Gastrocnemius medialis (tissue), 4 donors: Measurements from ENCODE around the gene PTPRF. TPM values are rescaled to one million over a fixed set of nuclear protein-coding genes. Genes with fewer than 3 reads are reported as not detected.
"Not testable (repeated sequence)": the region's sequence is repeated elsewhere in the genome, so short reads cannot be mapped to it uniquely, and the experiment has no call there.

ENCODE experiments used
- ATAC-seq, 2 donors: fragments of 150-250 bp; one replicate each; pipeline ENCODE4 v1.9.1; 2016
- DNase-seq, 2 donors: peaks; one replicate each; pipeline ENCODE4 v3.0.0-alpha.2; 2019
- H3K27ac ChIP-seq, 4 donors: fragments of 200-600 bp; sonication (generic); 1 replicate in 1 of 4; 2 replicates in 3 of 4; pipeline ENCODE4 v1.5.1; 2016 to 2018; ENCODE audit warnings: mild to moderate bottlenecking in 2 of 4, moderate library complexity in 1 of 4
- H3K27me3 ChIP-seq, 3 donors: fragments of 200-600 bp; sonication (generic) in 2 of 3; 1 replicate in 1 of 3; 2 replicates in 2 of 3; pipeline versions ENCODE4 v1.5.1 to v1.6.0; 2016 to 2019; ENCODE audit warnings: mild to moderate bottlenecking in 1 of 3, moderate library complexity in 1 of 3
- H3K36me3 ChIP-seq, 2 donors: fragments of 200-600 bp; sonication (generic) in 1 of 2; one replicate each; pipeline ENCODE4 v1.5.1; 2017 to 2018
- H3K4me1 ChIP-seq, 2 donors: fragments of 200-600 bp; sonication (generic) in 1 of 2; one replicate each; pipeline ENCODE4 v1.5.1; 2016 to 2017; ENCODE audit warnings: mild to moderate bottlenecking in 2 of 2
- H3K4me3 ChIP-seq, 4 donors: fragments of 200-600 bp; sonication (generic) in 3 of 4; 1 replicate in 1 of 4; 2 replicates in 3 of 4; pipeline ENCODE4 v1.5.1; 2016 to 2019; ENCODE audit warnings: mild to moderate bottlenecking in 2 of 4
- H3K9me3 ChIP-seq, 3 donors: fragments of 200-600 bp; sonication (generic) in 2 of 3; 1 replicate in 1 of 3; 2 replicates in 2 of 3; pipeline ENCODE4 v1.5.1; 2016 to 2019
- POLR2A ChIP-seq, 2 donors: fragments of 450-650 bp; IDR thresholded peaks; one replicate each; pipeline ENCODE4 v1.6.1; 2017; ENCODE audit warnings: antibody characterized with exemption in 2 of 2, mild to moderate bottlenecking in 2 of 2, moderate library complexity in 2 of 2
- in situ Hi-C, 4 donors: fragments of 200-750 bp; cut with MboI; loops; one replicate each; pipeline versions ENCODE4 v1.15.0 to v1.8.0; 2017; ENCODE audit warnings: low sequenced_read_pairs in 4 of 4
- intact Hi-C: fragments of 100-400 bp; cut with DNase I; formaldehyde crosslinking; loops from one replicate; pipeline ENCODE4 v1.15.1; 2023; ENCODE audit warnings: low total_unique reads
- total RNA-seq, 4 donors: library from RNA; depleted of rRNA; stranded (reverse); fragments of >200 nt; gene quantifications; one replicate each; pipeline versions ENCODE4 v1.1.0 to v1.2.3, GENCODE V29; 2016
- TF ChIP-seq, protein P1 (sequence below), 5 experiments: fragments of 450-650 bp in 3 of 5; fragments of 200-600 bp in 2 of 5; sonication (generic) in 2 of 5; IDR thresholded peaks in 4 of 5; conservative IDR thresholded peaks in 1 of 5; 1 replicate in 4 of 5; 2 replicates in 1 of 5; pipeline ENCODE4 v1.5.1; 2016 to 2019; ENCODE audit warnings: antibody characterized with exemption in 5 of 5, mild to moderate bottlenecking in 3 of 5, moderate library complexity in 3 of 5

PTPRF gene
- total RNA-seq, 4 donors from 2014 or later: 1.8 to 2.6 (median 2.5) TPM

DNA sequence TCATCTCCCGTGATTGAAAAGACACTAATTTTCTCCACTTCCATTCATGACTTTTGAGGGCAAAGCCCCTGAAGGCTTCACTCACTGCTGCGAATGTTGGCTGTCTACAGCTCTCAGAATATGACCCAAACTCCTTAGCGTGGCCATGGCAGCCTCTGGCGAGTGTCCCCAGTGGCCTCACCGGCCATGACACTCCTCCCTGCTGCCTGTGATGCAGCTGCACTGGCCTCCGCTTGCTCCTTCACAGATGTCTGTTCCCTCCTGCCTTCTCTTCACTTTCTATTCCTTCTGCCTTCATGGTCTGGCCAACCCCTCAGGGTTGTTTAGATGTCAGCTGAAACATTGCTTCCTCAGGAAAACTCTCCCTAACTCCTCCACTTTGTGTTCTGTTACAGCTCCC lies 30.8 kb upstream of the PTPRF start:
- H3K4me3 ChIP-seq: no peak overlapping the region
- H3K27me3 ChIP-seq: no peaks in the 10 kb centered on the region
- no peaks in the 10 kb centered on the region for H3K4me1 ChIP-seq
- in situ Hi-C loops (no loop called here), intact Hi-C loops (no loop called here)
- no peak for TF ChIP-seq POLR2A (IDR thresholded peaks at IDR 0.05)
- TF ChIP-seq, protein P1, sequence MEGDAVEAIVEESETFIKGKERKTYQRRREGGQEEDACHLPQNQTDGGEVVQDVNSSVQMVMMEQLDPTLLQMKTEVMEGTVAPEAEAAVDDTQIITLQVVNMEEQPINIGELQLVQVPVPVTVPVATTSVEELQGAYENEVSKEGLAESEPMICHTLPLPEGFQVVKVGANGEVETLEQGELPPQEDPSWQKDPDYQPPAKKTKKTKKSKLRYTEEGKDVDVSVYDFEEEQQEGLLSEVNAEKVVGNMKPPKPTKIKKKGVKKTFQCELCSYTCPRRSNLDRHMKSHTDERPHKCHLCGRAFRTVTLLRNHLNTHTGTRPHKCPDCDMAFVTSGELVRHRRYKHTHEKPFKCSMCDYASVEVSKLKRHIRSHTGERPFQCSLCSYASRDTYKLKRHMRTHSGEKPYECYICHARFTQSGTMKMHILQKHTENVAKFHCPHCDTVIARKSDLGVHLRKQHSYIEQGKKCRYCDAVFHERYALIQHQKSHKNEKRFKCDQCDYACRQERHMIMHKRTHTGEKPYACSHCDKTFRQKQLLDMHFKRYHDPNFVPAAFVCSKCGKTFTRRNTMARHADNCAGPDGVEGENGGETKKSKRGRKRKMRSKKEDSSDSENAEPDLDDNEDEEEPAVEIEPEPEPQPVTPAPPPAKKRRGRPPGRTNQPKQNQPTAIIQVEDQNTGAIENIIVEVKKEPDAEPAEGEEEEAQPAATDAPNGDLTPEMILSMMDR (IDR thresholded peaks at IDR 0.05 in 4 of 5, conservative IDR thresholded peaks at IDR 0.05 in 1 of 5): no peak
- ATAC-seq (no peak), DNase-seq (no peak)
- H3K36me3 ChIP-seq: no peaks in the 10 kb centered on the region
- no peak overlapping the region for H3K27ac ChIP-seq
- no peaks in the 10 kb centered on the region for H3K9me3 ChIP-seq

DNA sequence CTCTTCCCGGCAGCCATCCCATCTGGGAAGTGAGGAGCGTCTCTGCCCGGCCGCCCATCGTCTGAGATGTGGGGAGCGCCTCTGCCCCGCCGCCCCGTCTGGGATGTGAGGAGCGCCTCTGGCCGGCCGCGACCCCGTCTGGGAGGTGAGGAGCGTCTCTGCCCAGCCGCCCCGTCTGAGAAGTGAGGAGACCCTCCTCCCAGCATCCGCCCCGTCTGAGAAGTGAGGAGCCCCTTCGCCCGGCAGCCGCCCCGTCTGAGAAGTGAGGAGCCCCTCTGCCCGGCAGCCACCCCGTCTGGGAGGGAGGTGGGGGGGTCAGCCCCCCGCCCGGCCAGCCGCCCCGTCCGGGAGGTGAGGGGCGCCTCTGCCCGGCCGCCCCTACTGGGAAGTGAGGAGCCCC lies 28.9 kb upstream of the PTPRF start:
- H3K27ac ChIP-seq, H3K9me3 ChIP-seq, H3K27me3 ChIP-seq, H3K4me1 ChIP-seq, ATAC-seq, H3K4me3 ChIP-seq, in situ Hi-C loops, DNase-seq, intact Hi-C loops, H3K36me3 ChIP-seq: not testable (repeated sequence)

DNA sequence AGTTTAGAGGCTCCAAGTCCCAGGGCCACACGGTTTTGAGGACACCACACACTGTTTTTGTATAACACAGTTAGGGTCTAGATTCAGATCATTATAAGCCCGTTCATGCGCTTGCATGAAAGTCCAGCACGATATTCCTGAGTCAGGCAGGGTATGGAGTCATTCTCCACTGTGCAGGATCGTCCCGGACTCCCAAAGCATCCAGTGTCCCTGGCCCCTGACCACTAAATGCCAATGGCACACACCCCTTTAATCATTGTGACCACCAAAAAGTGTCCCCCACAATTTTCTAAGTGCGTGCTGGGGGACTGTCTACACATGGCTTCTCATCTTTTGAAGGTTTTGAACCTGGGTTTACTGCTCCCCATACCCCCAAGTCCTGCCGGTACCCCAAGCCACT lies 27.1 kb upstream of the PTPRF start:
- H3K27ac ChIP-seq: no peak overlapping the region
- no peak for ATAC-seq
- TF ChIP-seq POLR2A (IDR thresholded peaks at IDR 0.05): no peak
- TF ChIP-seq, protein P1 (IDR thresholded peaks at IDR 0.05 in 4 of 5, conservative IDR thresholded peaks at IDR 0.05 in 1 of 5): no peak
- no peaks in the 10 kb centered on the region for H3K27me3 ChIP-seq
- no peaks in the 10 kb centered on the region for H3K4me1 ChIP-seq
- H3K36me3 ChIP-seq: no peaks in the 10 kb centered on the region
- H3K4me3 ChIP-seq: no peak overlapping the region
- in situ Hi-C loops: no loop called here
- no peaks in the 10 kb centered on the region for H3K9me3 ChIP-seq
- intact Hi-C loops: no loop called here
- DNase-seq: no peak

DNA sequence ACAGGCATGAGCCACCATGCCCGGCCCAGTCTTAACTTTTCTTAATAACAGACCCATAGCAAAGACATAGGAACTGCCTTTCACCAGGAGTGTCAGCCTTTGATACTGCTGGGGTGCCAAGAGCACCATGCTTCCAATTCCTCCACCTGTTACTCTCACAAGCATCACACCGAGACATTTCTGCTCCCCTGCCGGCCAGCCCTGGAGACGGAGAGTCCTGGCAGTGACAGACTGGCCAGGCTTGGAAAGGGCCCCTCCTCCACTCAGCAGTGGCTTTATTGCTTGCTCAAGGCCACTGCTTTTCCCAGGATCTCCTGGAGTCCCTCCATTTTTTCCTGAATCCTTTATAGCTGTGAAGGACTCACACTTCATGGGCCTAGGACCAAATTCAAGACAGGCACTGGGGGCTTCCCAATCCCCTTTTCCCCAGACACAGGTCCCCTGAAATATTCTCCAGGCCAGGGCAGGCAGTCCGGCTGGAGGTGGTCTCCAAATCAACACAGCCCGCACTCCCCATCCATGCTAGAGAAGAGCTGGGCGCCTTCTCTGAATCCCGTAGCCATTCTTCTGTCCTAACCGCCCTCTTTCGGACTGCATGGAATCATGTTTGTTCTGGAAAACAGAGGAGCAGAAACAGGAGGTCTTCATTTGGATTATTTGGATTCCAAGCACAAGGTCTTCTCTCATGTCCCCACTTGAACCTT lies 25.5 kb upstream of the PTPRF start:
- TF ChIP-seq, protein P1 (IDR thresholded peaks at IDR 0.05 in 4 of 5, conservative IDR thresholded peaks at IDR 0.05 in 1 of 5): no peak
- no peak for TF ChIP-seq POLR2A (IDR thresholded peaks at IDR 0.05)
- in situ Hi-C loops: no loop called here
- no peak for DNase-seq

DNA sequence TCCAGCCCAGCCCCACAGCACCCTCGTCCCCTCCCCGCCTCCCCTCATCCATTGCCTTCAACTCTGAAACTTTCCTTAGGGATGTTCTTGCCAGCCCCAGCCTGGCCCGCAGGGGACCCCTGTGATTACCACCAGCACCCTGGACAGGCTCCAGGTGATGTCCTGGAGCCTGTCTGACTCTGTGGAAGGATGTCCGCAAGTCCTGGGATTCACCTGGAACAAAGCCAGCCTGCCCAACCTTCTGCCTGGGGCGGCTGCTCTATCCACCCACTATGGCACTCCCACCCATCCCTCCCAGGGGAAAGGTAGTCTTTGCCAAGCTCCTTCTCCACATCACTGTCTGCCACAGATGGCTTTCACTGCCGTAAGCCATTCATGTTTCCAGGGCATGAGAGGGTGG lies 24.4 kb upstream of the PTPRF start:
- no peak for ATAC-seq
- Histone ChIP-seq H3K36me3 (no peaks in the 10 kb centered on the region), H3K9me3 (no peaks in the 10 kb centered on the region), H3K27ac (no peak overlapping the region), H3K27me3 (no peaks in the 10 kb centered on the region), H3K4me3 (no peak overlapping the region), H3K4me1 (no peaks in the 10 kb centered on the region)
- in situ Hi-C loops (no loop called here), intact Hi-C loops (no loop called here)
- no peak for DNase-seq
- no peak for TF ChIP-seq POLR2A (IDR thresholded peaks at IDR 0.05)
- TF ChIP-seq, protein P1 (IDR thresholded peaks at IDR 0.05 in 4 of 5, conservative IDR thresholded peaks at IDR 0.05 in 1 of 5): no peak

More for the DNA sequence above, 25.5 kb upstream of the PTPRF start:
- intact Hi-C loops: no loop called here
- Histone ChIP-seq H3K4me3 (no peak overlapping the region), H3K27me3 (no peaks in the 10 kb centered on the region), H3K36me3 (no peaks in the 10 kb centered on the region), H3K27ac (no peak overlapping the region), H3K9me3 (no peaks in the 10 kb centered on the region), H3K4me1 (no peaks in the 10 kb centered on the region)
- ATAC-seq: no peak
